ENCODE data around the gene SESN3. TPM values are rescaled to one million over a fixed set of nuclear protein-coding genes. Genes with fewer than 3 reads are reported as not detected.
"Not testable (repeated sequence)": the region's sequence is repeated elsewhere in the genome, so short reads cannot be mapped to it uniquely, and the experiment has no call there.

Gene SESN3
- total RNA-seq, 4 donors from 2014 or later = 18.1 to 22.7 (median 21.4) TPM

DNA sequence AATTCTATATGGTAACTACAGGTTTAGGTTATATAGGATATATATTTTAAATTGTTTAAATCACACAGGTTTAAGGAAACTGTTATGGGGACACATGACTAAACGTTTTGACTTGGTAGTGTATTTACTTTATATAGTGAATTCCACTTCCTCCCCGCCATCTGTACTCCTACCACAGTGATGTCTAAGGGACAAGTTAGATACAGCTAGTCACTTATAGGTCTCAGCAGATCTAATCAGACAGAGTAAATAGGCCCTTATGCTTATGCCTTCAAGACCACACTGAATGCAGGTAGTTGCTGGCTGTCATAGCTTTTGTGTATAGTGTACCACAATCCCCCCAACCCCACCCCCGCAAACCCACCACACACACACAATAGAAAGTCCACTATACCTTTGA, 8.2 kb downstream of the SESN3 start:
- H3K4me1 ChIP-seq = peaks cover 0 to 5% (median 2%) of the 10 kb centered on the region in 4 donors
- WGBS = 69% methylated on average over 3 of the region's 3 CpGs

DNA sequence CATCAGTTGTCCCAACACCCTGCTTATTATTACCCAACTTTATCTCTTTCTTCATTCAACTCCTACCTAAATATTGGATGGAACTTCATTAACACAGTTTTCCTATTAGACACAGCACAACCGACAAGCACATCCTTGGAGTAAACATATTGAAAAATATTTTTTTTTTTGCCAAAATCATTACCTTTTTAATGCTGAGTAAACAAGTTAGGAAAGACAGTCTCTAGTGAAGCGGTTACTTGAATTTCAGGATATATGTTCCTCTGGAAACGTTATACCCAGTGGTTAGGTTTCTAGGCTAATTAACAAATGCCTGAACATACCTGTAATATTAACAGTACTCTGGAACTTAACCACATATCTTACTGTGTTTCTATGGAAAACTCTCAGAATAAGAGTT, 11.4 kb downstream of the SESN3 start:
- 98% methylated on average over 3 of the region's 3 CpGs for WGBS
- Histone ChIP-seq H3K36me3 (no peaks in the 10 kb centered on the region), H3K4me1 (no peaks in the 10 kb centered on the region), H3K4me3 (no peak overlapping the region), H3K9me3 (no peaks in the 10 kb centered on the region), H3K27me3 (no peaks in the 10 kb centered on the region), H3K27ac (replicated peaks in 1 of 4) (no peak overlapping the region)
- DNase-seq (ENCODE audit: extremely low spot score) = no peak
- intact Hi-C loops (cut with DNase I) = no loop called here
- TF ChIP-seq POLR2AphosphoS5 (IDR thresholded peaks at IDR 0.05) (no peak), EP300 (IDR thresholded peaks at IDR 0.05) (no peak), POLR2A (IDR thresholded peaks at IDR 0.05; ENCODE audit: low read depth) (no peak)
- TF ChIP-seq, protein P1, sequence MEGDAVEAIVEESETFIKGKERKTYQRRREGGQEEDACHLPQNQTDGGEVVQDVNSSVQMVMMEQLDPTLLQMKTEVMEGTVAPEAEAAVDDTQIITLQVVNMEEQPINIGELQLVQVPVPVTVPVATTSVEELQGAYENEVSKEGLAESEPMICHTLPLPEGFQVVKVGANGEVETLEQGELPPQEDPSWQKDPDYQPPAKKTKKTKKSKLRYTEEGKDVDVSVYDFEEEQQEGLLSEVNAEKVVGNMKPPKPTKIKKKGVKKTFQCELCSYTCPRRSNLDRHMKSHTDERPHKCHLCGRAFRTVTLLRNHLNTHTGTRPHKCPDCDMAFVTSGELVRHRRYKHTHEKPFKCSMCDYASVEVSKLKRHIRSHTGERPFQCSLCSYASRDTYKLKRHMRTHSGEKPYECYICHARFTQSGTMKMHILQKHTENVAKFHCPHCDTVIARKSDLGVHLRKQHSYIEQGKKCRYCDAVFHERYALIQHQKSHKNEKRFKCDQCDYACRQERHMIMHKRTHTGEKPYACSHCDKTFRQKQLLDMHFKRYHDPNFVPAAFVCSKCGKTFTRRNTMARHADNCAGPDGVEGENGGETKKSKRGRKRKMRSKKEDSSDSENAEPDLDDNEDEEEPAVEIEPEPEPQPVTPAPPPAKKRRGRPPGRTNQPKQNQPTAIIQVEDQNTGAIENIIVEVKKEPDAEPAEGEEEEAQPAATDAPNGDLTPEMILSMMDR (IDR thresholded peaks at IDR 0.05) = no peak

More for the DNA sequence above, 8.2 kb downstream of the SESN3 start:
- no peak for TF ChIP-seq EP300 (IDR thresholded peaks at IDR 0.05)
- TF ChIP-seq POLR2AphosphoS5 (IDR thresholded peaks at IDR 0.05) = no peak
- TF ChIP-seq POLR2A (IDR thresholded peaks at IDR 0.05; ENCODE audit: low read depth) = no peak
- TF ChIP-seq, protein P1 (IDR thresholded peaks at IDR 0.05) = no peak
- H3K27ac ChIP-seq (replicated peaks in 1 of 4) = no peak overlapping the region
- intact Hi-C loops (cut with DNase I) = loop anchor here (10.0 kb wide), 1 partner anchor 292 kb away; no protein-coding TSS in a partner anchor
- no peaks in the 10 kb centered on the region for H3K9me3 ChIP-seq
- H3K36me3 ChIP-seq = no peaks in the 10 kb centered on the region
- H3K4me3 ChIP-seq = no peak overlapping the region
- no peak for DNase-seq (ENCODE audit: extremely low spot score)
- H3K27me3 ChIP-seq = no peaks in the 10 kb centered on the region

DNA sequence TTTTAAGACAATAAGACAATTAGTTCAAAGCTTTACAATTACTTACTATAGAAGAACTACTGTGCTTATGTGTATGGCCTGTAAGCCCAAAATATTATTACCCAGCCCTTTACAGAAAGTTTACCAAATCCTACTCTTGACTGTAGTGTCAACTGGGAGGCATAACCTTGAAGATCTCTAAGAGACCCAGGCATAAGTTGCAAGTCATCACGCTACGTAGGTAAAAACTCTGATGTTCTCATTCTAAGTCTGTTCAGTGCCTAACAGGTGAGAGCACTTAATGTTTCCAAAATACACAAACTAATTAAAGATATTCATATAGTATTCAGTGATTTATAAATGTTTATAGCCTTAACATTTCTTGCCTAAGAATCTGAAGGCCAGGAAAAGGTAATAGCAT, 12.9 kb downstream of the SESN3 start:
- no peak for DNase-seq (ENCODE audit: extremely low spot score)
- Histone ChIP-seq H3K4me1 (peaks cover 0 to 10% (median 0%) of the 10 kb centered on the region in 4 donors), H3K27ac (replicated peaks in 1 of 4) (no peak overlapping the region), H3K9me3 (no peaks in the 10 kb centered on the region), H3K27me3 (no peaks in the 10 kb centered on the region), H3K4me3 (no peak overlapping the region), H3K36me3 (no peaks in the 10 kb centered on the region)
- intact Hi-C loops (cut with DNase I) = no loop called here
- 95% methylated on average over 2 of the region's 2 CpGs for WGBS
- no peak for TF ChIP-seq POLR2A (IDR thresholded peaks at IDR 0.05; ENCODE audit: low read depth)
- no peak for TF ChIP-seq EP300 (IDR thresholded peaks at IDR 0.05)
- TF ChIP-seq, protein P1 (IDR thresholded peaks at IDR 0.05) = no peak
- no peak for TF ChIP-seq POLR2AphosphoS5 (IDR thresholded peaks at IDR 0.05)

DNA sequence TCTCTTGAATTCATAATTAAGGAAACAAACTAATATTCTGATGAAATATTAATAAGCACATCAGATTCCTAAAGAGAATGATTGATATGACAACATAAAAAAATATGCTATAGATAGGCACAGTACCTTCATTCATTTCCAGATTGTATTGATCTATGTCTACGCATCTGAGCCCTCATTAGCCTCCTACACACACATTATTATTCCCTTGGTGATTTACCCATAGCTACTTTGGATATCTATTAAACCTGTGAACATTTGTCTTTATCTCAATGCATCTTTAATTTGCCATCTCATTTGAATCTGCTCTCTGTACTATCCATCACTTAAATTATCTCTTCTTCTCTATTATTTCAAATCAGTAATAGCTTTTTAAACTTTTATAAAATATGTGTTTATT, 18.4 kb downstream of the SESN3 start:
- Histone ChIP-seq H3K4me1 (peaks cover 0 to 23% (median 4%) of the 10 kb centered on the region in 4 donors), H3K27ac (replicated peaks in 1 of 4) (no peak overlapping the region), H3K36me3 (no peaks in the 10 kb centered on the region), H3K9me3 (no peaks in the 10 kb centered on the region), H3K4me3 (no peak overlapping the region), H3K27me3 (no peaks in the 10 kb centered on the region)
- no peak for DNase-seq (ENCODE audit: extremely low spot score)
- intact Hi-C loops (cut with DNase I) = no loop called here
- 30% methylated on average over 1 of the region's 1 CpG for WGBS
- TF ChIP-seq POLR2AphosphoS5 (IDR thresholded peaks at IDR 0.05) (no peak), EP300 (IDR thresholded peaks at IDR 0.05) (no peak), POLR2A (IDR thresholded peaks at IDR 0.05; ENCODE audit: low read depth) (no peak)
- TF ChIP-seq, protein P1 (IDR thresholded peaks at IDR 0.05) = no peak

DNA sequence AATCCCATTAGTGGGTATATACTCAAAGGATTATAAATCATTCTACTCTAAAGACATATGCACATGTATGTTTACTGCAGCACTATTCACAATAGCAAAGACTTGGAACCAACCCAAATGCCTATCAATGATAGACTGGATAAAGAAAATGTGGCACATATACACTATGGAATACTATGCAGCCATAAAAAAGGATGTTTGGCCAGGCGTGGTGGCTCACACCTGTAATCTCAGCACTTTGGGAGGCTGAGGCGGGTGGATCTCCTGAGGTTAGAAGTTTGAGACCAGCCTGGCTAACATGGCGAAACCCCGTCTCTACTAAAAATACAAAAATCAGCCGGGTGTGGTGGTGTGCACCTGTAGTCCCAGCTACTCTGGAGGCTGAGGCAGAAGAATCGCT, 21.5 kb downstream of the SESN3 start:
- DNase-seq (ENCODE audit: extremely low spot score) = not testable (repeated sequence)

More for the DNA sequence above, 21.5 kb downstream of the SESN3 start:
- H3K36me3 ChIP-seq; H3K27ac ChIP-seq (replicated peaks in 1 of 4); H3K27me3 ChIP-seq; H3K9me3 ChIP-seq; H3K4me3 ChIP-seq; intact Hi-C loops (cut with DNase I): not testable (repeated sequence)
- peaks cover 0 to 28% (median 4%) of the 10 kb centered on the region in 4 donors for H3K4me1 ChIP-seq
- WGBS = 95% methylated on average over 5 of the region's 6 CpGs
